ENCODE data around the gene PRMT1. TPM values are rescaled to one million over a fixed set of nuclear protein-coding genes. Genes with fewer than 3 reads are reported as not detected.

The PRMT1 gene
- total and polyA plus RNA-seq, 2 donors (not counting 1 experiment from before 2014, with no cell fraction given): 175 to 310 TPM

DNA sequence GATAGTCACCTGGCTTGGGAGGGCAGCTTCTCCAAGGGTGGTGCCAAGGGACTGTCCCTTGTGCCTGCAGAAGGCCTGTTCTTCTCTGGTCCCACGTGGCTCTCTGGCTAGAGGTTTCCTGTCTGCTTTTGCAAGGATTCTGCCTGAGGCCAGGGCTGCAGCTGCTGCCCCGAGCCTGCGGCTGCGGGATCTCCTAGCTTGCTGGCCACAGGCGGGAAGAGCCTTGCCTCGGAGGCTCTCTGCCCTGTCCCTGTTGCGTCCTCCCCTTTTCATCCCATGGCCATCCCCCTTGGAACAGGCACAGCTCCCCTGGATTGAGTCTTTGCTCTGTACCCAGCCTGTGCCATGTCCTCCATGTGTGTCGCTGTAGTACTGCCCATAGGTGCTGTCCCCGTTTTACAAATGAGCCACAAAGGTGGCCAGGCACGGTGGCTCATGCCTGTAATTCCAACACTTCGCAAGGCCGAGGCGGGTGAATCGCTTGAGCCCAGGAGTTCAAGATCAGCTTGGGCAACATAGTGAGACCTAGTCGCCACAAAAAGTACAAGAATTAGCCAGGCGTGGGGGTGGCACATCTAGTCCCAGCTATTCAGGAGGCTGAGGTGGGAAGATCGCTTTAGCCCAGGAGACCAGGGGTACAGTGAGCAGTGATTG, 20.5 kb upstream of the PRMT1 start:
- no peak for ATAC-seq (ENCODE audit: low read depth)
- H3K27ac Mint-ChIP-seq: no peak overlapping the region
- POLR2A ChIA-PET: no interaction called here

More for the DNA sequence above, 20.5 kb upstream of the PRMT1 start:
- Histone ChIP-seq H3K9me3 (ENCODE audit: control extremely low read depth in 1 of 3, control insufficient read depth in 2 of 3, insufficient read depth in 1 of 3, low read length in 2 of 3) (peaks cover 0 to 4% (median 0%) of the 10 kb centered on the region in 3 donors), H3K27me3 (replicated peaks in 1 of 4; ENCODE audit: control extremely low read depth in 1 of 4, control insufficient read depth in 3 of 4, insufficient read depth in 4 of 4, low read length in 3 of 4) (no peaks in the 10 kb centered on the region), H3K9ac (ENCODE audit: low read length) (no peak overlapping the region), H3K4me3 (ENCODE audit: control extremely low read depth in 1 of 5, extremely low read depth in 1 of 5, insufficient read depth in 1 of 5, low read depth in 2 of 5, low read length in 4 of 5) (no peak overlapping the region), H3K36me3 (replicated peaks in 1 of 2; ENCODE audit: control extremely low read depth in 1 of 2, control insufficient read depth in 1 of 2, extremely low read depth in 1 of 2, insufficient read depth in 2 of 2, low read length in 1 of 2) (peaks cover 0 to 81% of the 10 kb centered on the region in 2 experiments), H2AFZ (ENCODE audit: insufficient read depth, low read depth, low read length, poor library complexity, severe bottlenecking) (no peak overlapping the region), H3K27ac (ENCODE audit: low read length in 2 of 2) (no peak overlapping the region), H3K4me1 (ENCODE audit: control insufficient read depth in 2 of 2, insufficient read depth in 2 of 2, low read length in 2 of 2) (no peaks in the 10 kb centered on the region), H3K79me2 (ENCODE audit: control insufficient read depth, insufficient read depth, low read length) (peaks cover 31% of the 10 kb centered on the region), H4K20me1 (ENCODE audit: control insufficient read depth, insufficient read depth, low read length, poor library complexity, severe bottlenecking) (peaks cover 74% of the 10 kb centered on the region), H3K4me2 (replicated peaks; ENCODE audit: low read depth, low read length, poor library complexity, severe bottlenecking) (no peak overlapping the region)
- Mint-ChIP-seq H3K4me1 (no peaks in the 10 kb centered on the region), H3K27me3 (no peaks in the 10 kb centered on the region), H3K9me3 (ENCODE audit: insufficient read depth) (no peaks in the 10 kb centered on the region), H3K4me3 (no peak overlapping the region)
- WGBS (ENCODE audit: insufficient coverage): 94% methylated on average over 17 of the region's 17 CpGs
- CTCF ChIA-PET: interaction anchor here (1.6 kb wide), 1 partner anchor 88 kb away, joined by 4 read pairs; no protein-coding TSS in a partner anchor
- DNase-seq: no peak
- intact Hi-C loops (cut with micrococcal nuclease): no loop called here
- TF ChIP-seq EZH2 (IDR thresholded peaks at IDR 0.05; ENCODE audit: borderline replicate concordance, insufficient read depth, low read depth, low read length, poor library complexity, severe bottlenecking): no peak
- TF ChIP-seq, protein P1, sequence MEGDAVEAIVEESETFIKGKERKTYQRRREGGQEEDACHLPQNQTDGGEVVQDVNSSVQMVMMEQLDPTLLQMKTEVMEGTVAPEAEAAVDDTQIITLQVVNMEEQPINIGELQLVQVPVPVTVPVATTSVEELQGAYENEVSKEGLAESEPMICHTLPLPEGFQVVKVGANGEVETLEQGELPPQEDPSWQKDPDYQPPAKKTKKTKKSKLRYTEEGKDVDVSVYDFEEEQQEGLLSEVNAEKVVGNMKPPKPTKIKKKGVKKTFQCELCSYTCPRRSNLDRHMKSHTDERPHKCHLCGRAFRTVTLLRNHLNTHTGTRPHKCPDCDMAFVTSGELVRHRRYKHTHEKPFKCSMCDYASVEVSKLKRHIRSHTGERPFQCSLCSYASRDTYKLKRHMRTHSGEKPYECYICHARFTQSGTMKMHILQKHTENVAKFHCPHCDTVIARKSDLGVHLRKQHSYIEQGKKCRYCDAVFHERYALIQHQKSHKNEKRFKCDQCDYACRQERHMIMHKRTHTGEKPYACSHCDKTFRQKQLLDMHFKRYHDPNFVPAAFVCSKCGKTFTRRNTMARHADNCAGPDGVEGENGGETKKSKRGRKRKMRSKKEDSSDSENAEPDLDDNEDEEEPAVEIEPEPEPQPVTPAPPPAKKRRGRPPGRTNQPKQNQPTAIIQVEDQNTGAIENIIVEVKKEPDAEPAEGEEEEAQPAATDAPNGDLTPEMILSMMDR (IDR thresholded peaks at IDR 0.05): no peak

Data from B cell (primary cell).